HG02759 (cell line): Measurements from ENCODE around the gene ZCCHC13.
"Not testable (repeated sequence)": the region's sequence is repeated elsewhere in the genome, so short reads cannot be mapped to it uniquely, and the experiment has no call there.

Experiments used
- ATAC-seq: cut with Tn5 transposase; IDR thresholded peaks from one replicate; pipeline ENCODE4 v1.9.1; 2021; ENCODE audit warnings: mild to moderate bottlenecking, moderate library complexity; ENCODE audit not compliant: unreplicated experiment

The ZCCHC13 gene

DNA sequence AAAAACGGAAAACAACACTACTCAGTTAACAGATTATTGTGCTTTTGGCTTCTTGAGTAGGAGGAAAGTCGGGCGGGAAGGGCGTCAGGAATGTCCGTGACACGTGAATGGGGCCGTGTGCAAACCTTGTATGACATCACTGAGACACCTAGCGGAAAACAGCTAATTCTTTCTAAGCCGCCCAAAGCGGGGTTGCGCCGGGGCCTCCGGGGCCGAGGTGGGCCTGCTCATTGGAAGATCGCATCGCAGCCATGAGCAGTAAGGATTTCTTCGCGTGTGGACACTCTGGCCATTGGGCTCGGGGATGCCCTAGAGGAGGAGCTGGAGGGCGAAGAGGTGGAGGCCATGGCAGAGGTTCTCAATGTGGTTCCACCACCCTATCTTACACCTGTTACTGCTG is at the start of gene ZCCHC13:
TSS of gene ZCCHC13 (plus strand) at position 165 of the 400 bp plus-strand sequence. CDS start at position 252, 87 bp downstream.
- no peak for ATAC-seq

DNA sequence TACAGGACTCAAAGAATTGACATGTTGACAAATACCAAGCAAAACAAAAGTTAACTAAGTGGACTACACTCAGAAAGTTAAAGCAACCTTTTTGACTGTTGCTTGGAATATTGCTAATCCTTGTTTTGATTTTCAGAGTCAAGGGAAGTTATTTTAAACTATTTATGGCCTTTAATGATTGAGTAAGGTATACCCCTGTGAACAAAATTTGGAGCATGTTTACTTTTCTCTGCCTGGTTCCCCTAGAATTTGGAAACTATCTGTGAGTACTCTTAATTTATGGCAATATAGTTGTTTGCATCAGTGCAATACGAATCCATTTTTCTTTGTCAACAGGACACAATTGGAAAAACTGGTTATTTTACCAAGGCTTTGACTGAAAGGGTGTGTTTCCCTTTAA is 45.9 kb upstream of the ZCCHC13 start:
- ATAC-seq, result not testable (repeated sequence)

DNA sequence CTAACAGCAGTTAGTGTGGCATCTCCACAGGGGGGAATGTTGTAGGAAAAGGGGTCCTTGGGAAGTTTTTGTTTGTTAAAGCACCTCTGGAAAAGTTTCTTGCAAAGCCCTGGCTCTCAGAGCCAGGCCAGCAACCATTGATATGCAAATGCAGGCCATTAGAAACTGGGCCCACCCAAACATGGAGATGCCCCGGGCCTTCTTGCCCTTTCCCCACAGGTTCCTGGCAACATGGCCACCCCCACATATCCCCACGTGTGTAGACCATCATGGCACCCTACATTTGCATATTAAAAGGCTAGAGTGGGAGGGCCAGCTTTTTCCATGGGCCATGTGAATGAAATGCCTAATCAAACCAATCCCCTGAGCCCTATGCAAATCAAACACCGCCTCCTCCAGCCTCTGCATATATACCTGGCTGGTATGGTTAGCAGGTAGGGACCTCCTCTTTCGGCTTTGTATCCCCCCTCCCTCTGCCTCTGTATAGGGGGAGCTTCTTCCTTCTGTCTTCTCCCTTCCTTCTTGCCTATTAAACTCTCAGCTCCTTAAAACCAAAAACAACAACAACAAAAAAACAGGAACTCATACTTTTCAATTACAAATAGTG is 44.0 kb upstream of the ZCCHC13 start:
- ATAC-seq, result no peak

DNA sequence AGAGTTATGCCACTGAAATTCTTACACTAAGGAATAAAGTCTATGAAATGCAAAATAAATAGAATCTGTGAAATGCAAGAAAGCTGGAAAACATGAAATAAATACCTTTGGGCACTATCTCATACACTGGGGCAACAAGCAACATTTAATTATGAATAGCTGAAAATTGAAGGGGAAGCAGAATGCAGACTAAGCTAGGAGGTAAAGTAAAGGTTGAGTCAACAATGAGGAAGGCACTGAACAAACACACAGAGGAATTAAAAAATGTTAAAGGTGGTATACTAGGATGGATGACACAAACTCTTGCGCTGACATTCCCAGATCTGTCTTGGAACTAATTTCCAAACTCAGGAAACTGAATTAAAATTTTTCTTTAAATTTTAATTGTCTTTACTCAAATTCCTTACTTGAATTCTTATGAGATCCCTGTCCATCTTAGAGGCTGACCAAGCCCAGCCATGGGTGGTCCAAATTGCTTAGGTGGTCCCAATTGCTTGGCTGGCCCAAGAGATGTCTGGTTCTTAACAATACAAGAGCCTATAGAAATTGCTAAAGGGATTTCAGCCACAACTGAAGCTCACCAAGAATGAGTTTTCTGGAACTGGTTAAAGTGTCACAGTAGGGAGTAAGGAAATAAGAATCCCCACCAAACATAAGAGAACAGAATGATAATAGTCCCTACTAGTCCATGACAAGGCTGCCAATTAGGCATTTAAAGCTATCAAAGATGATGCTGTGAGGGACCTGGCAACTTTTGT is 41.3 kb upstream of the ZCCHC13 start:
- ATAC-seq, result no peak

DNA sequence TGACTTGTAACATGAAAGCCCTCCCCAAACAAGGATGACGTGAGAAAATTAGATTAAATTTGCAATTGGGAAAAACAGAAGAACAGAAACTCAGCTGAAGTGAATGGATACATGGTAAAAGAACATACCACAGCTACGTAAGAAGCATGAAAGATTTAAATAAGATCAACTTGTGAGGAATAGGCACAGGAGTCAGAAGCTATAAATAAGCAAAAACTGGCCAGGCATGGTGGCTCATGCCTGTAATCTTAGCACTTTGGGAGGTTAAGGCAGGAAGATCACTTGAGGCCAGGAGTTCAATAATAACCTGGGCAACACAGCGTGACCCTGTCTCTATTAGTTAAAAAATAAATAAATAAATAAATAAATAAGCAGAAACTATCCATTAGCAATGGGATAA is 33.6 kb upstream of the ZCCHC13 start:
- no peak for ATAC-seq

DNA sequence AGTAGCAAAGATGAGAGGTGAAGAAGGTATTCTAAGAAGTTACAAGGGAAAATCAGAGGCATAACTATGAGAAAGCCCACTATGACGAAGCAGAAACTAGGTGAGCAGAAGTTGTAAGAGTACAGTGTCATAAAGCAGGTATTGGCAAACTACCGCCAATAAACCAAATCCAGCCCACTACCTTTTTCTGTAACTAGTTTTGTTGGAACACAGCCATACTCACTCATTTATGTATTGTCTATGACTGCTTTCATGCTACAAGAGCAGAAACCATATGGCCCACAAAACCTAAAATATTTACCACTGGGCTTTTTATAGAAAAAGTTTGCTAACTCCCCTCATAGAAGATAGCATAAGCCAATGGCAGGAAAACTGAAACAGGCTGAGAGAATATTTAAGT is 31.8 kb upstream of the ZCCHC13 start:
- ATAC-seq, result no peak

DNA sequence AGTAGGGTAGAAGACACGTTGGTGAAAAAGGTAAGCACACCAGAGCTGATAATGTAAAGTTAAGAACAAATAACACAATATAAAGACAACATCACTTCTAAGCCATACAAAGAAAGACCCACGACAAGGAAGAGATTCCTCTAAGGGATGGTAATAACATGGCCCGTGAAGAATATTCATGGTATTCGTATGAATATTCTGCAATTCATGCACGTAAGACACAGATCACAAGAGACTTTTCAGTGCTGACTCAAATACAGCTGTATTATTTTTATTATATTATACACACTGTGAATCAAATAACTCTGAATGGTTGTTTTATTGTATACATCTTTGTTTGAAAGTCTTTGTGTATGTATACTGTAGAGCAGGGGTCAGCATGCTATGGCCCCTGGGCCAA is 29.5 kb upstream of the ZCCHC13 start:
- no peak for ATAC-seq

DNA sequence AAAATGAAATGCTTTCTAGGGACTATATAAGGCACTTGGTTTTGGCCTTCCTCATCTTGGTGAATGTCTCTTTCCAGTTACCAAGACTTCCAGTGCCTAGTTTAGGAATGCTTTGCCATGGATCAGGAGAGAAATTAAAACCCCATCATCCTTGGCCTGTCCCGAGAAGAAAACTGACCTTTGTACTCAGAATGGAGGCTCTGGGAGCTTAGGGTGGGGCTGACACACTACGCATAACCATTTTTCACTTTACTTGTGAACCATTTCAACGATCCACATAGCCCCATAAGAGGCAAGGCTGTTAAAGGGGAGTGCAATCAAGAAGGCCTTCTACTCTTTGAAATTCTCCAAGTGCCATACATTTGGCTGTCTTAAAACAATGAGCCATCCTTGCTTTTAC is 26.7 kb upstream of the ZCCHC13 start:
- no peak for ATAC-seq

DNA sequence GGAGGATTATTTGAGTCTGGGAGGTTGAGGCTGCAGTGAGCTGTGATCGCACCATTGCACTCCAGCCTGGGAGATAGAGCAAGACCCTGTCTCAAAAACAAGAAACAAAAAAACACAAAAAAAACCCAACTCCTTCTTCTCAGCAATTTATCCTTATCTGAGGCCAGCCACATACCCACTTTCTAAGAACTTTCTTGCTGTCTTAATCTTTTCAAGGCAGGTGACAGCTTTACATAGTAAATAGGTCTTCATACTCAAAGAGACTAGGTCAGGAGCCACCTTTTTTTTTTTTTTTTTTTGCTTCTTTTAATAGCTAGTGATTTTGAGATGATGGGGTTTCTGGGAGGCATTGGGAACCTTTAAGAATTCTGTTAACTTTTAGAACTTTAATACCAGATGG is 26.1 kb upstream of the ZCCHC13 start:
- ATAC-seq, result no peak

DNA sequence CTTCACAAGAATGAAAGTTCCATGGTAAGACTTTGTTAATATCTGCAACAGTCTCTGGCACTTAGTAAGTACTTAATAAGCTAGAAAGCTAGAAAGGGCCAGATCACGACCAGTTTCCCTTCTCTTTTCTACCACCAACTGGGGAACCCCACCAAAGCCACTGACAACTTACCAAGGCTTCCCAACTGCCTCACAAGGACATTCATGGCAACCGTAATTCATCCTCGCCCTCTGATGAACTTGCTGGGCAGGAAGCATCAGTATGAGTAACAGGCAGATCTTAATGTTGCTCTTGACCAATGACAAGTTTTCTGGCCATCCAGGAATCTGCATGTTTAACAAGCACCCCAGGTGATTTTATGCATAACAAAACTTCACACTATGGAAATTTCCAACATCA is 23.2 kb upstream of the ZCCHC13 start:
- ATAC-seq, result peak; percentile 80

DNA sequence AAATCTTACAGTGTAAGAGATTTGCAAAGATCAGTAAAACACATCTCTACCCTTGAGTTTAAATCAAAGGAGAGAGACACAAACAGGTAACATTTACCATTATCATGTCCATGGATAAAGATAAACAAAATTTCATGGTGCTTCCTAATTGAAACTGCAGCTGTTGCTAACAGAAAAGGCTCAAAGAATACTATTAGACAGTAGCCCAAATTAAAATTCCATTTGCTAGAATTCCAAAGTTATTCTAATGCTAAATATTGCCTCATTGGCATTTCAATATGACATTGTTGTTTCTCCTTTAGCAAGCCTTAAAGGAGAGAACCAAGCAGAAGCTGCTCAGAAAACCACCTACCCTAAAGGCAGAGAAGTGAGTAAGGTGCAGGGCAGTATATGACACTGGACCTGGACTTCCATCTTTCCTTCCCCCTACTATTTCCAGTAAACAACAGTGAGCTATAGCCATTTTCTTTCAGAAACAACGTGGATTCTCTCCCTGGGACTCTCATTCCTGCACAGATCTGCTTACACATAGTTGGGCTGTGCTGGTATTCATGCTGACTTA is 19.5 kb upstream of the ZCCHC13 start:
- ATAC-seq, result no peak

DNA sequence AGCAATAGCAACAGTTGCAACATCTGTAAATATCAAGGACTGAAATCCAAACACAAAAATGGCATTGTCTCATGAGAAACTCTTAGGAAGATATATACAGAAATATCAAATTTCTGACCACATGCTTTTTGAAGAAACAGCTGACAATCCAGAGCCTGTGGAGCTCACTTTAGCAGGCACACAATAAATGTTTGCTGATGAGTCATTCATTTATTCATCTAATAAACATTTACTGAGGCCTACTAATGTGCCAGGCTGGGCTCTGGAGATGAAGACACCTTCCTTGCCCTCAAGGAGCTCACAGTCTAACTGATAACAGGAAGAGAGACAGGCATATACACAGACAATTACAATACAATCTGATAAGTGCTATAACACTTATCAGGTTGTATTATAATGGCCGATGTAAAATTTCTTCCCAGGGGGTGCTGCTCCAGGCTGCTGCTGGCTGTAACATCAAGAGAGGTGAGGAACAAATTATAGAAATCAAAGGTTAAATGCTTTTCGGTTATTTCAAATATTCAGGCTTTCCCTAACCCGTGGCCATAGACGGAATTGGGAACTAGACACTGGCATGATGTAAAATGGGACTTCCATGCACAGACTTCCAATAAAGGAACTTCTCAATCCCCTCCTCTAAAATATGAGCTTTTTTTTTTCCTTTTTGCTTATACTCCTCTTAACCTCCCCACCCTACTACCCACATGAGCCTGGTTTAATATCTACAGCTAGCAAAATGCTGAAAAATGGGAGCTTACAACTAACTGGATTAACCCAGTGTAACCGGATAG is 16.8 kb upstream of the ZCCHC13 start:
- ATAC-seq, result no peak

DNA sequence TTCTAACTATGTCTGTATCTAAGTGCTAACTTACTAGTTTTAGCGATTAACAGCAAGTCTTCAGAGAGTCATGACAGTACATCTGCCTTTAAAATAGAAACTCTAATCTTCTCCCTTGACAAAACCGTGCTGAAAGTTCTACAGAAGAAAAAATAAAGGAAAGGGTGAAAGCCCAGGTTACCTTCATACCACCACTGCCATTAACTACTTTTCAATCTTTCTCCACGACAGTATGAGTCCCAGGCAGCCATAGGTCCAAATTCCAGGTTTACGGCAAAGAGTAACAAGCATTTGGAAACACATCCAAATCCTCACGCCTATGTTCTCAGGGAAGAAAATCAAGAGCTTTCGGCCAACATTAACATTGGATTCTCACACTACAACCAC is 12.4 kb upstream of the ZCCHC13 start:
- ATAC-seq, result no peak

DNA sequence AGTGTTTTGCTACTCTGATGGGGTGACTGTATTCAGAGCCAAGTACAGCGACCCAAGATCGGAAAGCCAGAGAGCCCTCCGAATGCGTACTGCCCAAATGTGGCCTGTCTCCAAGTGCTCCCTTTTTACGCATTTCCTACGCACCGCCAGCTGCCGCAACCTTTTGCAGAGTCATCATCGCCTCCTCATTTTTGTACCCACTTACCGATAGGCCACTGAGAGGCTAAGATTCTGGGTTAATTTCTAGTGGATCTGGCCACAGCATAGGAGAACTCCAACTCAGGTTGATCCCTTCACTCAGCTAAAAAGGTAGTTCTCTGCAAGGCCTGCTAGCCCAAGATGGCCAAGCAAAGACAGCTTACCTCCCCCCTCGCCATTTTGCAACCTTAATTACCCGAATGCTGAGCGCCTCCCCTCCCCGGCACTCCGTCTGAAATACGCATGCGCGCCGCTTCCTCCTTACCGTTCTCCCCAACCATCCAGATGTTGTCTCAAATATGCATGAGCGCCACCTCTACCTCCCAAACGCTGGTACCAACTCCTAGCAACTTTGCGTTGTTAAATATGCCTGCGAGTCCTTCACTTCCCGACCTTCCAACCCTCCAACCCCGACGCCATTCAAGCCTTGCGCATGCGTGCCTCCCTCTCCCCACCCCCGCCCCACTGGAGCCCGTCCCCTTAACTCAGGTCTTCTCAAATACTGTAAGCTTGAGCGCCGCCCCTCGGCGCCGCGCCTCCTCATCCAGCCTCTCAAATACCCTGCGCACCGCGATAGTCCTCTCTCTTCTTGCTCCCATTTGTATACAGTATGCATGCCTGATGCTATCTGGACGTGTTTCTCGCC is 11.8 kb upstream of the ZCCHC13 start:
- ATAC-seq, result peak; percentile 89

DNA sequence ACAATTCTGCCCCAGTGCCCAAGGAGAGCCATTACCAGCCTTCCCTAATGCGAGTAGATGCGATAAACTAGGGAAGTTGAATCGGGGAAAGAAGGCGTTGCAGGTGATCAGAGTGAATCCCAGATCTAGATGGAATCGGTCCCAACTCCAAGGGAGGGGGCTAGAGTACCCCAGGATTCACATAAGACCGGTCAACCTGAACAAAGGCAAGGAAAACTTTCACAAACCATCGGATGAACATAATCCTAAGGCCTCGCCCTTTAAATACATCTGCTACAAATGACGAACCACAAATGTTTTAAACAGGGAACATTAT is 11.2 kb upstream of the ZCCHC13 start:
- ATAC-seq, result no peak

DNA sequence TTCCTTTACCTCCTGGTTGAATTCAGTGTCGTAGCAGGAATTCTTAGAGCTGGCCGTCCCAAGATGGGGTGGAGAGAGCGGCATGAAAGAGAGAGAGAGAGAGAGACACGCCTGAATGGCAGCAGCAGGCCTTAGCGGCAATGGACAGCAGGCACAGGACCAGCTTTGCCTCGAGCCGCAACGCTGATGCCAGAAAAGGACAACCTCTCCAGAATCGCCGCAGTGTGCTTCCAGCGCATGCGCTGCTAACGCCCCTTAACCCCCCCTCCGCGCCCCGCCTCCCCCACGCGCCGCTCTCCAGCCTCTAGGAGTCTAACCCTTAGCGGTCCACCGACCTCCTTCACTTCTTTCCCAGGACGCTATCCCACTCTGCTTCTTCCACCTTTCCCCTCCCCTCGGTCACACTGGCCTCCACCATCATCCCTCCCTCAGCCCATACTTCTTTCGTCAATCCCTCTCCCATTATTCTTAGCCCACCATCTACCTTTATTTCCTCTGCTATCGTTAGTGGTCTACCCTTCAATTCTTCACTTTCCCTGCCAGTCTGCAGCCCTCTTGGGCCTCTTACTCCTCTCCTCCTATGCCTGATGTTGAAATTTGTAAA is 10.5 kb upstream of the ZCCHC13 start:
- ATAC-seq, result peak; percentile 50

DNA sequence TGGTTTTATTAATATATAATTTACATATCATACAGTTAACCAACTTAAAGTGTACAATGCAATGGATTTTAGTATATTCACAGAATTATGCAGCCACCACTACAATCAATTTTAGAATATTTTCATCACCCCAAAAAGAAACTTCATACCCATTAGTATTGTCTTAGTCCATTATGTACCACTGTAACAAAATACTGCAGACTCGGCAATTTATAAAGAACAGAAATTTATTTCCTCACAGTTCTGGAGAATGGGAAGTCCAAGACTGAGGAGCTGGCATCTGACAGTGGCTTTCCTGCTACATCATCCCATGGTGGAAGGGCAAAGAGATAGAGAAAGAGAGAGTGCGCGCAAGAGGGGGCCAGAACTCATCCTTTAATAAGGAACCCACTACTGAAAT is 8.9 kb upstream of the ZCCHC13 start:
- no peak for ATAC-seq

DNA sequence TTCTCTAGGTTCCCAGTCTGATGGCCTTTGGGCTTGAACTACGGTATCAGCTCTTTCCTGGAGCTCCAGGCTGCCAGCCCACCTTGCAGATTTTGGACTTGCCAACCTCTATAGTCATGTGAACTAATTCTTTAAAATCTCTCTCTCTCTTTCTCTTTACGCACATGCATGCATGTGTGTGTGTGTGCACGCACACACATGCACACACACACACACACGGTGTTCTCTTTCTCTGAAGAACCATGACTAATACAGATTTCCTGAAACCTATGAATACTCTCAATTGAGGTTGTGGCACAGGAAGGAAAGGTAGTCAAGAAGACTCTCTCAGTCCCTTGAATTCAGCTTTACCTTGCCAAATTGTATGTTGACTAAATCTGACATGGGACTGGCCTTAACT is 6.2 kb upstream of the ZCCHC13 start:
- no peak for ATAC-seq

DNA sequence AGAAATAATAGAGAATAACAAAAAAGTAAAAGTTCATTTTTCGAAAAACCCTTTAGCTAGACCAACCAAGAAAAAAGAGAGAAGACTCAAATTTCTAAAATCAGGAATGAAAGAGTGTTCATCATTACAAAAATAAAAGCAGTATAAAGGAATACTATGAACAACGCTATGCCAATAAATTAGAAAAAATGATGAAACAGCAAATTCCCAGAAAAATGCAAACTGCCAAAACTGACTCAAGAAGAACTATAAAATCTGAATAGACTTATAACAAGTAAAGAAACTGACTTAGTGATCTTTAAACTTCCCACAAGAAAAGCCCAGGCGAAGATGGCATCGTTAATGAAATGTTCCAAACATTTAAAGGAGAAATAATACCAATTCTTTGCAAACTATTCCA is 3.1 kb upstream of the ZCCHC13 start:
- ATAC-seq, result no peak

DNA sequence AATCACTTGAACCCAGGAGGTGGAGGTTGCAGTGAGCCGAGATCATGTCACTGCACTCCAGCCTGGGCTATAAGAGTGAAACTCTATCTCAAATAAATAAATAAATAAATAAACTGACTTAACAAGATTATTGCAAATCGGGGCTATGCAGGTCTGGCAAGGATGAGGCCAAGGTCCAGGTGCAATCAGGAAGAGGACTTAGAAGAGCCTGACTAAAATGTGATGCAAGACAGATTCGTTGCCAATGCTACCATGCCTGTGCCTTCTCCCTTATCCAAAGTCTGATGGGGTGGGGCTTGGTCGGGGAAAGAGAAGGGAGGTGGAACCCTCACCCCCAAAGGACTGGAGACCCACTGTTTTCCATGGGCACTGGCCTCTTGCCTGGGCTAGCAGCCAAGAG is 14.7 kb downstream of the ZCCHC13 start:
- no peak for ATAC-seq

DNA sequence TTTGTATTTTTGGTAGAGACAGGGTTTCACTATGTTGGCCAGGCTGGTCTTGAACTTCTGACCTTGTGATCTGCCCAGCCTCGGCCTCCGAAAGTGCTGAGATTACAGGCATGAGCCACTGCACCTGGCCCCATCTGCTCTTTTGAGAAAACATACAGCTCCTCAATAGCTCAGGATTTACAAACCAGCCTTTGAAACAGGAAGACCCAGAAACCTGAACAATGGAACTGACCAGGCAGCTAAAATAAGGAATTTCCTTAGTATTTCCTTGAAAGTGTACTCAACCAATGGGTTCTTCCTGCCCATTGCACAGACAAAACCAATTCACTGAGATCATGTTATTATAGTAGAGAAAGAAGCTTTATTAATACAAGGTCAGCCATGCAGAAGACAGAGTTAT is 15.3 kb downstream of the ZCCHC13 start:
- ATAC-seq, result not testable (repeated sequence)
